ENCODE measurements around the gene TMIE. TPM values are rescaled to one million over a fixed set of nuclear protein-coding genes. Genes with fewer than 3 reads are reported as not detected.

TMIE gene, protein sequence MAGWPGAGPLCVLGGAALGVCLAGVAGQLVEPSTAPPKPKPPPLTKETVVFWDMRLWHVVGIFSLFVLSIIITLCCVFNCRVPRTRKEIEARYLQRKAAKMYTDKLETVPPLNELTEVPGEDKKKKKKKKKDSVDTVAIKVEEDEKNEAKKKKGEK
- total RNA-seq: 1.6 TPM

DNA sequence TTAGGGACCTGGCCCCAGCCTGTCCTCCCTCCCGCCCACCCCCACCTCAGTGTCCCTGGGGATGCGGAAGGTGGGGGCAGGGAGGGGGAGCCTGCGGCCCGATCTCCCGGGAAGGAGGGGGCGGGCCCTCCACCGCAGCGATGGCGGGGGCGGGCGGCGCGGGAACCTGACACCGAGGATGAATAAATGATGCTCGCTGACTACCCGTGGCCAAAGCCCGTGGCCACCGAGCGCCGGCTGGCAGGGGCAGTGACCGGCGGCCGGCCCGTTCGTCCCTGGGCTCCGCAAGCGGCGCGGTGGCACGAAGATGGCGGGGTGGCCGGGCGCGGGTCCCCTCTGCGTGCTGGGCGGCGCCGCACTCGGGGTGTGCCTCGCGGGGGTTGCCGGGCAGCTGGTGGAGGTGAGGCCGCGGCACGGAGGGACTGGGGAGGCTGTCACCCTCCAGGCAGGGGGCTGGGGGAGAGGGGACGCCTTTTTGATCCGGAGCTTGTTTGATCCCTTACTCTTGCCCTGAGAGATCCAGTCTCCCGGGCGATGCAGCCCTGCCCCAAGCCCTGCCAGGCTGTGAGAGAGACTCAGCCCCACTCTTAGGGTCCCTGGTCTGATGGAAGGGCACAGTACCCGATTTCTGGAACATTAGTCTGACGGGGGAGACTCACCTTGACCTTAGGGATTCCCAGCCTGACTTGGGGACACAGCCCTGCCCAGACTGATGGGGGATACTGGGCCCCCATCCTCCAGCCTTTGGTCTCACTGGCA, at the start of gene TMIE:
Gene TMIE (plus strand): TSS at position 212 of the 759 bp plus-strand sequence. CDS start 96 bp downstream, at position 308.
- no peak for ATAC-seq

DNA sequence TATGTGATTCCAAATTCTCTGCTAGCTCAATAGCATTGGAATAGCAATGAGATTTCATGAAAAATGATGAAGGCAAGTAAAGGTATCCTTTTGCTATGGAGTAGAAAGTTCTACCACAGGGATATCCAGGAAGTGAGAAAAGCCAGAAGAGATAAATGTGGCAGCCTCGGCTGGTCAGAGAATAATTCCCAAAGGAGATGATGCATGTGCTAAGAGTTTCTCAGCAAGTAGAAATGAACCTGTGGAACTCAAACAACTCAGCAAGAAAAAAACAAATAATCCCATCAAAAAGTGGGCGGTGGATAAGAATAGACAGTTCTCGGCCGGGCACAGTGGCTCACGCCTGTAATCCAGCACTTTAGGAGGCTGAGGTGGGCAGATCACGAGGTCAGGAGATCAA, 45.9 kb upstream of the TMIE start:
- no peak for ATAC-seq

DNA sequence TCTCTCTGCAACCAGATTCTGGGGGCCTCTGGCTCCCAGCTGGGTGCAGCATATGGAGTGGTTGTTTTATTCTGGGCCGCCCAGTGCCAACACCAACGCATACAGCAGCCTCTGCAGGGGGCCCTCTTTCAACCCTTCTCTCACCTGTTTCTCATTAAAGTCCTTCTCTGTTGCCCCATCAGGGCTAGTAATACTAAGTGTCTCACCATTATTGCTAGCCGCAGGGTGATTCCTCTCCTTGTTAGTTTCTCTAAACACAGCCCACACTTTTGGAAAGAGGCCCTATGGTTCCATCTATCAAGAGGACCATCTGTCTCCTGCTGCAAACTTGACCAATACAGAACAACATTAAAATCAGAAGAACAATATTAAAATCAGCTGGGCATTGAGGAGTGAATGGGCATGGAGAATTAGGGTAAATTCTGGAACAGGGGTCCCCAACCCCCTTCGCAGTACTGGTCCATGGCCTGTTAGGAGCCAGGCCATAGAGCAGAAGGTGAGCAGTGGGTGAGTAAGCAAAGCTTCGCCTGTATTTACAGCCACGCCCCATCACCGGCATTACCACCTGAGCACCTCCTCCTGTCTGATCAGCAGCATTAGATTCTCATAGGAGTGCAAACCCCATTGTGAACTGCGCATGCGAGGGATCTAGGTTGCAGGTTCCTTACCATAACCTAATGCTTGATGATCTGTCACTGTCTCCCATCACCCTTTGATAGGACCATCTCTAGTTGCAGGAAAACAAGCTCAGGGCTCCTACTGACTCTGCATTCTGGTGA, 44.2 kb upstream of the TMIE start:
- ATAC-seq: peak; percentile 69

DNA sequence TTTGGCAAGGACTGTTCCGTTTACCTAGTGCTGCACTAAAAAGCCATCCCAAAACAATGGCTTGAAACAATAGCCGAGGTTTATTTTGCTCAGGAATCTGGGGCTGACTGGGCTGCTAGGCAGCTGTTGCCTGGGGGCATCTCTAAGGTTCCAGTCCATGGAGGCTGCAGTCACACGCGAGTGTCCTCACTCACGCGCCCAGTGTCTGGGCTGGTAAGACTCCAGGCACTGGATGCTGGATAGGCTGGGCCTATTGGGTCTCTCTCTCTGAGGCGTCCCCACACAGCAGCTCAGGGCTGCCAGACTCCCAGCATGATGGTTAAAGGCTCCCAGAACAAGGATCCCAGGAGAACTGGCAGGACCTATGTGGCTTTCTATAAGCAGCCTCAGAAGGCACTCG, 41.9 kb upstream of the TMIE start:
- no peak for ATAC-seq

DNA sequence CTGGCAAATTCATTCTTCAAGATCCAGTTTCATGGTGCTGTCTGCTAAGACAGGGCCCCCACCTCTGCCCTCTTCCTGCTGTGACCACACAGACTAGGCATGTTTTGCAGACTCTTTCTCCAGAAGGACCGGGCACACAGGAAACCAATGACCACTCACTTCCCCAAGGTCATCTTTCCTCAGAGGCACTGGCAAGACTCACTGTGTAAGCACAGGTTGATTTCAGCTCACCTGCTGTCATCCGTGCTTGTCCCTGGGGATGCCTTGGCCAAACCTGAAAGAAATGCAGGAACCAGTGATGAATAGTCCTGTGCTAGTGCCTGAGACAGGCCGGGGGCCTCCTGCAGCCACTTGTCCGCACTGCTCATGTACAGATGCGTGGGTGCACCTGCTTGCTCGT, 41.2 kb upstream of the TMIE start:
- ATAC-seq: no peak

DNA sequence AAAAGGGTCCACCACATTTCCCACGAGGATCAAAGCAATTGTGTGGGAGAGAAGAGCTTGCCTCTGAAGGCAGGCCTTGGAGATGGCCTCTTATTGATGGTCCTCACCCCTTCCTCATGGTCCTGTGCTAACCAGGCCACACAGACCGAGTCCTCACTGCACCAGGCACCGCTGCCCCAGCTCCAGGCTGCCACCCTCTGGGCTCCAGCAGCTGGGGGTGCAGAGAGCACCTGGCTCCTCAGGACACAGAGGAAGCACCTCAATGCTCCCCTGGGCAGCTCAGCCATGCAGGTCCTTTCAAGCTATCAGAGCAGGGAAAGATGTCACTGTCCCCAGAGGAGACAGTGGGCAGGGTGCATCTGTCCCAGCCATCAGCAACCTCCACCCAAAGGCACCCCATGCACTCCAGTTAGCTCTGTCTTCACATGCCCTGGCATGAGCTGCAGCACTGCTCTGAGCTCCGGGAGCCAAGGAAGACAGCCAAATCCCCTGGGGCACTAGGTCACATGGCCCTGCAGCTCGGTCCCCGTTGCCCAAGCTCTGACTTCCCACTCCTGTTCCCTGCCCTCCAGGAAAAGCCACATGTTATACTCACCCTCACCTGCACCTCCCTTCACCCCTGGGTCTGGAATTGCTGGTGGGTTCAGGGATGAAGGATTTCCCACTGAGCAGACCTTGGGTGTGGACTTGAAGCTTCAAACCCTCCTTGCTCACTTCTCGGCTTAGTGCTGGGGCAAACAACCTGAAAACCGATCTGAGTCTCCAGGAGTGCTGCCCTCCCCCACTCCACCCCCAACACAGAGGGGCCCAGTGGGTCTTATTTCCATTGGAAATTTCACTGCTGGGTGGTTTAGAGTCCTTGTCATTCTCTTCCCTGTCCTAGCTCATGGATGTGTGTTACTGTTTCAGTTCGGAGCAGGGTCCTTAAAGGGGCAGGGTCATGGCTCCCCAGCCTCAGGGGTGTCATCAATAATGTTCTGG, 40.4 kb upstream of the TMIE start:
- ATAC-seq: peak; percentile 62

DNA sequence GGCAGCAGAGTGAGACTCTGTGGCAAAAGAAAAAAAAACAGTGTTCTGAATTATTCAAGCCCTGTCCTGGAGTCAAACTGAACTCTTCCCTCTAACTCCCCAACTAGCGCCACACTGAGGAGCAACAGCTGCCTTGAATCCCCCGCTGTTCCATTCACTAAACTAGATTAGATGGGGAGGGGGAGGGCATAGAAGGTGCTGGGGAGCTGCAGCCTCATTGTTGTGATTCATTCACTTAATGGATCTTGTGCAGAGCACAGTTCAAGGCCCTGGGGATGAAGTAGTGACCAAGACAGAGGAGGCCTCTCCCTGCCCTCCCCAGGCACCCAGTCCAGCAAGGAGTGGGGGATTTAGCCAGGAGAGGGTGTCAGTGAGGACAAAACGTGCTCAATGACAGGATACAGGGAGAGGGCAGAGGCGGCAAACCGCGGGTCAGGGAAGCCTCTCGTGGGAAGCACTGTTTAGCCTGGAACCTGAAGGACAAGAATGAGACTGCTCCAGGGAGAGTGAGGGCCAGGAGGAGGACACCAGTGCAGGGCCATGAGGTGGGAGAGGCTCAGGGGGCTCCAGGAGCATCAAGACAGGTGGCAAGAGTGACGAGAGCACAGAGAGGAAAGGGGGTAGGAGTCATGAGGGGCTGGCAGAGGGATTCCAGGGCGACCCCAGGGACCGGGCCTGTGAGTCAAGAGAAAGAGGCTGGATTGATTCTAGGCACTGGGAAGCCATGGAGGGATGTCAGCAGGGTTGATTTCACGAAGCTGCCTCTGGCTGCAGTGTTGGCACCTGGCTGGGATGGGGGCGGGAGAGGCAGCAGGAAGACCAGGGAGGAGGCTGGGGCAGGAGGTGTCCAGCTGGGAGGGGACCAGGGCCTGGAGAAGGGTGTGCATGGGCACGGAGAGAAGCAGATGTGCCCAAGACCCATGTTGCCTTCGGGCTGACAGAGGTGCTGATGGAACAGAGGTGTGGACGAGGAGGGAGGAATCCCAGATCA, 39.1 kb upstream of the TMIE start:
- ATAC-seq: no peak

DNA sequence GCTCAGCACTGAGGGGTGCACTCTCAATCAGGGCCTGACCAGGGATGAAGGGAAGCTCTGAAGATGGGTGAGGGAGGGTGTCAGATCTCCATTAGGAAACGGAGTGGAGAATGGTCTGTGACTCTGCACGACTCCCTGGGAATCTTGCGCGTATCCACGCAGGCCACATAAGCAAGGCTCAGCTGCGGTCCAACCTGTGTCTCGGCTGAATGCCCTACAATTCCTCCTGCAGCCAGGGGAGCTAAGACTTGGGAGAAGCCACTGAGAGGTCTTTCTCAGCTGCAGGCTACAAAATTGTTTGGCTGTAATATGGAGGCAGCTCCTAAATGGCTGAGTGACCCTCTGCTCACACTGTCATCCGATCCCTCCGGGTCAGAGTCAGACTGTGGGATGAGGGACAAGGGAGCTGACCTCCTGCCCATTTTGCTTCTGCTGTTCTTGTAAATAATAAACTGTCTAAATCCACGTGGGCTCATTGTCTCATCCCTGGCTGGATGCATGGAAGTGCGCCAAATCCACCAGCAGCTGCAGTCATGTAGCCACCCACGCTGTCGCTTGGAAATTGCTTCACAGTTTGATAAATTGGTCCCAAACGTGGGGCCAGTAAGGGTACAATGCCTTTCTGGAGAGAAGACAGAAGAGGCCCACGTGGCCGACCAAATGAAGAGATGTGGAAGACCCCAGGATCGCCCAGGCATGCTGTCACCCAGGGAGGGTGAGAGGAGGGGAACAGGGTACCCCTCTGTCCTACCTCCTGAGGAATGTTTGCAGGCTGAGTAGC, 38.2 kb upstream of the TMIE start:
- ATAC-seq: no peak

DNA sequence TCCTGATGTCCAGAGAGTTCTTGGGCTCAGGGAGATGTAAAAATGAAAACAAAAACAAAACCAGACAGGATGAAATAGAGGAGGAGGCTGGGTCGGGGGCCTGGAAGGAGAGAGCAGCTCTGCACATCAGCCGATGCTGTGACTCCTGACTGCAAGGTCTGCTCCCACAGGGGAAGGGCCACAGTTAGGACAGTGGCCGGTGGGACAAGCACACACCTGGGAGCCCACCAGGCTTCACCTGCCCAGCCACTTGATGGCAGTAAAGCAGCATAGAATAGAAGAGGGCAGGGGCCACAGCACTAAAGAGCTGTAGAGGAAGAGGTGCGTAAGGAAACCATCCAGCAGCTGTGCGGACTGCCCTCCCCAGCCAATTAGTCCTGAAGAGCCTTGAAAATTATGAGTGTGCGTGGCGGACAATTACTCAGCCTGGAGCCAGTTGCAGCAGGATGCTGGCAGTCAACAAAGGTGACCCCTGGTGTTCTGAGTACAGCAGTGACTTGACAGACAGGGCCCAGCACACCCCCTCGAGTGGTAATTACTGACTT, 37.5 kb upstream of the TMIE start:
- no peak for ATAC-seq

DNA sequence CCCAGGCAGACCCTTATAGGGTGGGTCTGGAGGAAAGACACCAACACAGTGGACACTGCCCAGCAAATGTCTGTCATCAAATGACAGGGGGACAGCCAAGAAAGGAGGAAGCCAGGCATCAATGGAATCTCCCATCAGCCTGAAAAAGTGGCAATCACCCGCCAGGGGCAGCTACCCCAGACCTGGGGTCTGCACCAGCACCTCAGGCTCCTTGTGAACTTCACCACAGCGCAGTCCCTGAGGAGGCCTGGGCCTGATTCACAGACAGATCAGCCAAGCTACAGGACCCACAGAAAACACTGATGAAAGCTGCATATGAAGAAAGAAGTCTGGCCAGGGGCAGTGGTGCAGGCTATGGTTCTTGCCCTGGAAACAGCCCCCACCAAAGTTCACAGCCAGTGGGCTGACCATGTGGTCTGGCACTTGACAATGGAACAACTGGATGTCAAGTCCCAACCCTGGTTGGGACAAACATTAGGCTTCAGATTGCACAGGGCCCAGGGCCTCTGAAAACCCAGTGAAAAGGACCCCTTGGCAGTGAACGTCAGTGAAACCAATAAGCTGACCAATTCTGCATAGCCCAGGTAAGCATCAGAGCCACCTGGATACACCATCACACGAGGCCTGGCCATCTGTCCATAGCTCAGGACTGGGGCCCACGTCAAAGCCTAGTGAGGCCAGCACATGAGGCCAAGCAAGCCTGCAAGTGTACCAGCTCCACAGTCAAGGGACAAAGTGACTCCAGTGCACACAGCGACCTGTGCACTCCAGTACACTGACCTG, 36.8 kb upstream of the TMIE start:
- ATAC-seq: no peak

DNA sequence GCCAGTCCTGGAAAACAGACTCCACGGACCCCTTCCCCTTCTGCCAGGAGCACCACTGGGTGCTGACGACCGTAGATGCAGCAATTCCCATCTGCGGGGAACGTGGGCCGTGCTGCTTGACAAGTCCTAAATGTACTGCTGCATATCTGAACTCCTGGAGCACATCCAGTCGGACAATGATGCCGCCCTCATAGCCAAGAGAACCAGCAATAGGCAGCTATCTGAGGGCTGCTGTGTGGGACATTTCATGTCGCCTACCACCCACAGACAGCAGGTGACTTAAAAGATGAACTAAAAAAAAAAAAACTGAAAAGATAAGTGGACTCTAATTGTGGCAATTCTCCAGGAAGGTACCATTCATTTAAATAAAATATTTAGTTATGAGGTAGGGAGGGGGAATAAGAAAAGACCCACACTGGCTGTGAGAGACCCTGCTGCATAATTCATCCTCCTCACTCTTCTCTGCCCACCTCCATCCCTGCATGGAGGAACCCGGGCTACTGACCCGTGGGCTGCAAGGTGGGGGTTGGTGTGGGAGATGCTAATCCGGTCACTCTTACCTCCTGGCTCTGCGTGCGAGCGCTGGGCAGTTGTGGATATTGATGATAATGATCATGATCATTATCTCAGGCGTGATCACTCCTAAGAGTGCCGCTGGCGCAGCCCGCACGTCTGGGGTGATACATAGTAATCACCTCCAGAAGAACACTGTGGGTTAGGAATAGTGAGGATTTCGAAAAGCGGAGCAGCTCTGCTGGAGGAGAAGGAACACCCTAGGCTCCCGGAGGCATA, 36.0 kb upstream of the TMIE start:
- ATAC-seq: no peak

DNA sequence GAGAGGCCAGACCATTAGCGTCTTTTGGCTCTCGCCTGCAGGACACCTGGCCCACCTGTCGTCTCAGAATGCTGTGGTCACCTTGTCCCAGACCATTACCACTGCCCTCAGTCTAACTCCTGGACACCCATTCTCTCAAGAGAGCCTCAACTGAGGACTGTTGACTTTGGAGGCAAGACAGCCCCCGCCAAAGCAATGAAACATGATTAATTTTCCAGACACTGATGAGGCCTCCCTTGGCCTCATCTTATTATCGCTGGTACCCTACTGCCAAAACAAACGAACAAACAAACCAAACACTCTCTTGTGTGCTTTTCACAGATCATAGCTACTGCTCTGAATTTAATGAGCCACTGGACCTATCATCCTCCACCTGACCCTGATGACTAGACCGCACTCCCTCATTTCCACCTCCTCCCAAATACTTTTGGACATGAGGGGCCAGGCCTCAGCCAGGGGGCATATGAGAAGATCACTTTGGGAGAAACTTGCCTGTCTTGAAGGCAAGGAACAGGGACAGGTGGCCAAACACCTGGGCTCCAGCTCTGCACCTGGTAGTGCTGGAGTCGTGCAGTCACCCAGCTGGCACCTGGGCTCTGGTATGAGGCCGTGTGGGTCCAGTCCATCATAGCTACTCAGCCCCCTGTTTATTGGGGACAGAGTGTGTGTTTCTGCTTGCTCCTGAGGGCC, 35.3 kb upstream of the TMIE start:
- ATAC-seq: peak; percentile 4

DNA sequence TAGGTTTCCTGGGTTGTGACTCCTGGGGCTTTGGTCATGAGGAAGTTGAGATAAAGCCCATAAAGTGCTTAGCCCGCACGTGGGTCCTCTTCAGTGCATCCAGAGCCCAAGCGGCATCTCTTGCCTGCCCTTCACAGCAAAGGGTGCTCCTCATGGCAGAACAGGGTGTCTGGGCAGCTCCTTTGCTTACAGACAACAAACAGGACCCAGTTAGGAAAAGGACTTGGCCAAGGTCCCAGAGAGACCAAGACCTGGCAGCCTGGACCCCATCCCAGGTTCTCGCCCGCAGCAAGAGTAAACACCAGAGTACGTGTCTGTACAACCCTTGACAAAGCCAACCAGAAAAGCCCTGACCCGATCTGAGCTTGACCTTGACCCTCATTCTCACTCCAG, 34.7 kb upstream of the TMIE start:
- ATAC-seq: no peak

DNA sequence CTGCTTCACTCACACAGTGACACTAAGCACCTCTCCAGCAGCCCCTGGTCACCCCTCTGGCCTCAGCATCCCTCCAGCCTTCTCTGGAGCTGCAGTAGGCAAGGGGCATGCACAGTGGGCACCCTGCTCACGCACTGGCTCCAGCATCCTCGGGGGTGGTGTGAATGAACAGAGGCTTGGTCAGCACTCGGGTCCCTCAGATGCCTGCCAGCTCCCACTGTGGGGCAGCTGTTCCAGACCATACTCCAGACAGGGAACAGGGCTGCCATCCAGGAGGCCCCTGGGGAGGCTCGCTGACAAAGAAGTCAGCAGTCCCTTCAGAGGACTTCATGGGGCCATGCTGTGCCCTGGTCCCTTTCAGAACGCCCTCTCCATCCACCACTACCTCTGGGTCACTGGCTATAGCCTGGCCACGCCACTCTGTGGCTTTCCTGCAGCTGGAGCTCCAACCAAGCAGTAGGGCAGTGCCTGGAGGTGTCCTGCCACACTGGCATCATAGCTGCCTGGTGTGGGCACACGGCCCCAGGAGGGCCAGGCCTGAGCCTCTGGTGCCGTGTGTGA, 34.1 kb upstream of the TMIE start:
- peak; percentile 13 for ATAC-seq

DNA sequence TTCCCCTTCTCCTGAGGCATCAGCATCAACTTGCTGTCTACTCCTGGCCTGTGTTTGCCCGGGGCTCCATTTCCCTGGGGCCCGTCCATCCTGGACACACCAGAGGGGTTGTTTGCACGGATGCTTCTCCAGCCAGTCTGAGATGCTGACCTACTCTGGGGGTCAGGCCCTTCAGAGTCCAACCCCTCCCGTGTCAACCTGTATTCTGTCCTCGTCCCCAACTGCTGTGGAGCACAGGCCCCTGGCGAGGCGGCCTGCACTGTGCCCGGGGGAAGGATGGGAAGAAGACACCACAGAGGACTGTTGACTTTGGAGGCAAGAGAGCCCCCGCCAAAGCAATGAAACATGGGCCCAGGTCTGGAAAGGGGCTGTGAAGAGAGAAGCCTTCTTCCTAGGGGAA, 33.5 kb upstream of the TMIE start:
- no peak for ATAC-seq

DNA sequence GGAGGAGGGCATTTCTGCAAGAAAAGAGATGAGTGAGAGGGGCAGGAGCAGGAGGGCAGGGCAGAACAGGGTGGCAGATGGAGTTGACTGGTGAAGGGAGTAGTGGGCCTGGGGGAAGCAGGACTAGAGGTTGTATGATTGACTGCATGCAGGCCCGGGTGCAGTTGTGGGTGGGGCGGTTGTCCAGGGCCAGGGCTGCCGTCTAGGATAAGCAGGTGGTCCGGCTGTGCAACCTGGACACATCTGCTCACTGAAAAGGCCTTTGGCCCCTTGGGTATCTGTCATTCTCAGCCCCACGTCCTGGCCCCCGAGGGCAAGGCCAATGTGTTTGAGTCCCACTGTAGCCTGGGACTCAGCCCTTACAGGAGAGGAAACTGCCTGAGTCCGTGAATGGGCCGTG, 33.1 kb upstream of the TMIE start:
- ATAC-seq: peak; percentile 3

DNA sequence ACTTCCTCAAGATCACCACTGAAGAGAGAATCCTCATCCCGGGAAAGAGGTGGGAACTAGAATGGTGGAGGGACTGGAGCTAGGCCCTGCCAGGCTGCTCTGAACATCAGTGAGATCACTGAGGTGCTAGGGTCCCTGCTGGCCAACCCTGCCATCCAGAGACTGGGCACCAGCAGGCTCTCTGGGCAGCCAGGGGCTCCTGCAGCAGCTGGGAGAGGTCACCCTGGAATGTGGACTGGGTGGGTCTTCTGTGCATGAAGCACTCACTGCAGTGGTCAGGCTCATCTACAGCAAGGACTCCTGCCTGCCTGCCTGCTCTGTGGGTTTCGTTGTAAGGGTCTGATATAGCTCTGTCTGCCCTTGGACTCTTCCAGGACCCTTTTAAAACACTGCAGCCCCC, 32.6 kb upstream of the TMIE start:
- ATAC-seq: peak; percentile 5

All from esophagus mucosa (tissue), 1 donor.